AG10803 (cell line): ENCODE measurements around the gene ARHGAP28.
"Not testable (repeated sequence)": the region's sequence is repeated elsewhere in the genome, so short reads cannot be mapped to it uniquely, and the experiment has no call there.

Experiments used
- DNase-seq: peaks from one replicate; pipeline ENCODE4 v3.0.0; 2010; ENCODE audit warnings: low read depth
- H3K4me3 ChIP-seq: 2 replicates; pipeline ENCODE4 v1.5.1; 2011; ENCODE audit warnings: mild to moderate bottlenecking, low read length, control low read depth
- CTCF ChIP-seq: conservative IDR thresholded peaks from 2 replicates; pipeline ENCODE4 v1.5.1; 2011; ENCODE audit warnings: mild to moderate bottlenecking, low read length, control low read depth, inconsistent platforms

The ARHGAP28 gene

GRCh38 chr18:6921571-6921970 is 192.1 kb downstream of the ARHGAP28 start:
- H3K4me3 ChIP-seq, result no peak overlapping the region
- TF ChIP-seq CTCF, result no peak
- no peak for DNase-seq

GRCh38 chr18:6923220-6923619 is 193.7 kb downstream of the ARHGAP28 start:
- no peak for TF ChIP-seq CTCF
- DNase-seq, result no peak
- no peak overlapping the region for H3K4me3 ChIP-seq

- no peak for DNase-seq
- no peak overlapping the region for H3K4me3 ChIP-seq
- no peak for TF ChIP-seq CTCF
Observed at GRCh38 chr18:6927153-6927552, 197.6 kb downstream of the ARHGAP28 start.

- TF ChIP-seq CTCF, result no peak
- no peak overlapping the region for H3K4me3 ChIP-seq
- DNase-seq, result no peak
Observed at GRCh38 chr18:6928359-6928758, 198.8 kb downstream of the ARHGAP28 start.

GRCh38 chr18:6929370-6930102 is 200.0 kb downstream of the ARHGAP28 start:
- no peak for TF ChIP-seq CTCF
- no peak for DNase-seq
- H3K4me3 ChIP-seq, result no peak overlapping the region

- H3K4me3 ChIP-seq, result no peak overlapping the region
- no peak for TF ChIP-seq CTCF
- DNase-seq, result no peak
Observed at GRCh38 chr18:6934859-6935258, 205.3 kb downstream of the ARHGAP28 start.

GRCh38 chr18:6938003-6938402 is 208.5 kb downstream of the ARHGAP28 start:
- no peak overlapping the region for H3K4me3 ChIP-seq
- no peak for TF ChIP-seq CTCF
- no peak for DNase-seq

GRCh38 chr18:6938403-6938802 is 208.9 kb downstream of the ARHGAP28 start:
- not testable (repeated sequence) for H3K4me3 ChIP-seq, DNase-seq
